Adipocyte (in vitro differentiated cells): ENCODE measurements around the gene FAM193A.

Experiments used
- DNase-seq: peaks from one replicate; pipeline ENCODE4 v3.0.0-alpha.2; 2015; ENCODE audit warnings: low read depth
- H3K27me3 ChIP-seq: replicated peaks from 2 replicates; pipeline ENCODE4 v1.7.0; 2013; ENCODE audit warnings: mild to moderate bottlenecking, low read length, moderate library complexity; ENCODE audit not compliant: control insufficient read depth, insufficient read depth
- H3K36me3 ChIP-seq: 2 replicates; pipeline ENCODE4 v1.7.0; 2013; ENCODE audit warnings: low read length, mild to moderate bottlenecking, moderate library complexity; ENCODE audit not compliant: control insufficient read depth, insufficient read depth, severe bottlenecking
- H3K4me1 ChIP-seq: 2 replicates; pipeline ENCODE4 v1.7.0; 2013; ENCODE audit warnings: mild to moderate bottlenecking, low read length, moderate library complexity; ENCODE audit not compliant: control insufficient read depth, insufficient read depth
- H3K4me3 ChIP-seq: 2 replicates; pipeline ENCODE4 v1.7.0; 2013; ENCODE audit warnings: mild to moderate bottlenecking, low read length, moderate library complexity
- H3K9ac ChIP-seq: 2 replicates; pipeline ENCODE4 v1.7.0; 2013; ENCODE audit warnings: mild to moderate bottlenecking, low read length, moderate library complexity
- H3K9me3 ChIP-seq: 2 replicates; pipeline ENCODE4 v1.7.0; 2013; ENCODE audit warnings: mild to moderate bottlenecking, low read length, moderate library complexity; ENCODE audit not compliant: control insufficient read depth

Gene FAM193A

DNA sequence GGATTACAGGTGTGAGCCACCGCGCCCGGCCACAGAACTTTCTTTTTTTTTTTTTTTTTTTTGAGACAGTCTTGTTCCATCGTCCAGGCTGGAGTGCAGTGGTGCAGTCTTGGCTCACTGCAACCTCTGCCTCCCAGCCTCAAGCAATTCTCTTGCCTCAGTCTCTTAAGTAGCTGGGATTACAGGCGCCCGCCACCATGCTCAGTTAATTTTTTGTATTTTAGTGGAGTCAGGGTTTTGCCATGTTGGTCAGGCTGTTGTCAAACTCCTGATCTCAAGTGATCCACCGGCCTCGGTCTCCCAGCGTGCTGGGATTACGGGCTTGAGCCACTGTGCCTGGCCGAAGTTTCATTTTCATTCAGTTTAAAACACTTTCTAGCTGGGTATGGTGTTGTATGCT is 16.4 kb downstream of the FAM193A start:
- Histone ChIP-seq H3K9ac (no peak overlapping the region), H3K36me3 (no peaks in the 10 kb centered on the region)

DNA sequence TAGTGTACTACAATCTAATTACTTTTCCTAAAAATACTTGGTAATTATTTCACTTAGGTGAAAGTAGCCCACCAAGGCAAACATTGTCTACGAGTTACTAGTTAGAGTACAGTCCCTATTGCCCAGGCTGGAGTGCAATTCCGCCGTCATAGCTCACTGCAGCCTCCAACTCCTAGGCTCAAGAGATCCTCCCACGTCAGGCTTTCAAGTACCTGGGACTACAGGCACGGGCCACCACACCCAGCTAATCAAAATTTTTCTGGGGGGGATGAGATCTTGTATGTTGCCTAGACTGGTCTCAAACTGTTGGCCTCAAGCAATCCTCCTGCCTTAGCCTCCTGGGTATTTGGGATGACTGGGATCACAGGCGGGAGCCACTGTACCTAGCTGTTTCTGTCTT is 21.9 kb downstream of the FAM193A start:
- Histone ChIP-seq H3K36me3 (peaks cover 4% of the 10 kb centered on the region), H3K27me3 (no peaks in the 10 kb centered on the region), H3K4me1 (no peaks in the 10 kb centered on the region), H3K9ac (no peak overlapping the region), H3K9me3 (no peaks in the 10 kb centered on the region), H3K4me3 (no peak overlapping the region)
- no peak for DNase-seq

More for the DNA sequence above, 16.4 kb downstream of the FAM193A start:
- Histone ChIP-seq H3K4me3 (no peak overlapping the region), H3K4me1 (no peaks in the 10 kb centered on the region), H3K9me3 (no peaks in the 10 kb centered on the region), H3K27me3 (no peaks in the 10 kb centered on the region)
- no peak for DNase-seq

DNA sequence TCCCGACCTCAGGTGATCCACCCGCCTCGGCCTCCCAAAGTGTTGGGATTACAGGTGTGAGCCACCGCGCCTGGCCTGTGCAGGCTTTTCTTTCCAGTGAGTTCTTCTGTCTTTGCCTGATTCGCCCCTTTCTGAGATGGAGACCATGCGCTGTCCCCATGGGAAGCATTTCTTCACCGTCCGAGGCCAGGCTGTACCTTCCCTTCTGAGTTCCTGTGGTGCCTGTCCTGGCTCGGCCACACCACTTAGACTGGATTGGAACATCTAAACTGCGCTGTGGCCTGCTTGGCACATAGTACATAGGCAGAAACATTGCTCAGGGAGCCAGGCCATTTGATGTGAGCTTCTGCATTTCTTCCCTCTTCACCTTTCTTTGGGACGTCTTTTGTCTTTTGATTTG is 23.7 kb downstream of the FAM193A start:
- H3K27me3 ChIP-seq, result no peaks in the 10 kb centered on the region
- no peak overlapping the region for H3K4me3 ChIP-seq
- DNase-seq, result no peak
- H3K4me1 ChIP-seq, result no peaks in the 10 kb centered on the region
- no peaks in the 10 kb centered on the region for H3K9me3 ChIP-seq
- H3K9ac ChIP-seq, result no peak overlapping the region
- H3K36me3 ChIP-seq, result peaks cover 4% of the 10 kb centered on the region

GRCh38 chr4:2565533-2565932 is 29.1 kb downstream of the FAM193A start:
- H3K4me3 ChIP-seq, result no peak overlapping the region
- no peaks in the 10 kb centered on the region for H3K9me3 ChIP-seq
- H3K4me1 ChIP-seq, result no peaks in the 10 kb centered on the region
- no peaks in the 10 kb centered on the region for H3K27me3 ChIP-seq
- DNase-seq, result no peak
- no peak overlapping the region for H3K9ac ChIP-seq
- H3K36me3 ChIP-seq, result peaks cover 7% of the 10 kb centered on the region

DNA sequence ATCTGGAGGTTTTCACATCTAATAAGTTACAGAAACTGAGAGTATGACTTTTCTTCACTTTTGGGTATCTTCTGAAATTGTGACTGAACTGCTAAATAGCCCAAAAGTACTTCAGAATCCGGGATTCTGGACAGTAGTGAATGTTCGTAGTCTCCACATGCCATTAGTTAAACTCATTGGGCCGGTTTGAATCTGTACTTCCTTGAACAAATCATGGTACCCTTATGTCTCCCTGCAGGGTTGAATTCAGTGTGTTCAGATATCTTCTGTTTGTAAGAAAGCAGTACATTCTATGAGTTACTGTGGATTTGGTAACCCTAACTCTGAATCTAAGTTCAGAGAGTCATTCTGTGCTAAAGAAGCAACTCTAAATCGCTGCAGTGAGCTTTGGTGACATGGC is 33.6 kb downstream of the FAM193A start:
- H3K27me3 ChIP-seq, result no peaks in the 10 kb centered on the region
- H3K9me3 ChIP-seq, result no peaks in the 10 kb centered on the region
- H3K4me3 ChIP-seq, result no peak overlapping the region
- no peak for DNase-seq
- peaks cover 9% of the 10 kb centered on the region for H3K4me1 ChIP-seq
- H3K9ac ChIP-seq, result no peak overlapping the region
- H3K36me3 ChIP-seq, result peaks cover 4% of the 10 kb centered on the region

- H3K9me3 ChIP-seq, result no peaks in the 10 kb centered on the region
- no peaks in the 10 kb centered on the region for H3K27me3 ChIP-seq
- DNase-seq, result no peak
- no peak overlapping the region for H3K9ac ChIP-seq
- H3K4me1 ChIP-seq, result peaks cover 9% of the 10 kb centered on the region
- H3K36me3 ChIP-seq, result peaks cover 4% of the 10 kb centered on the region
- H3K4me3 ChIP-seq, result no peak overlapping the region
Measured at GRCh38 chr4:2570551-2571222, 34.2 kb downstream of the FAM193A start.

- Histone ChIP-seq H3K9ac (no peak overlapping the region), H3K27me3 (no peaks in the 10 kb centered on the region), H3K4me3 (no peak overlapping the region), H3K4me1 (peaks cover 9% of the 10 kb centered on the region), H3K36me3 (peaks cover 2% of the 10 kb centered on the region), H3K9me3 (no peaks in the 10 kb centered on the region)
- no peak for DNase-seq
Measured at GRCh38 chr4:2572076-2572475, 35.6 kb downstream of the FAM193A start.

DNA sequence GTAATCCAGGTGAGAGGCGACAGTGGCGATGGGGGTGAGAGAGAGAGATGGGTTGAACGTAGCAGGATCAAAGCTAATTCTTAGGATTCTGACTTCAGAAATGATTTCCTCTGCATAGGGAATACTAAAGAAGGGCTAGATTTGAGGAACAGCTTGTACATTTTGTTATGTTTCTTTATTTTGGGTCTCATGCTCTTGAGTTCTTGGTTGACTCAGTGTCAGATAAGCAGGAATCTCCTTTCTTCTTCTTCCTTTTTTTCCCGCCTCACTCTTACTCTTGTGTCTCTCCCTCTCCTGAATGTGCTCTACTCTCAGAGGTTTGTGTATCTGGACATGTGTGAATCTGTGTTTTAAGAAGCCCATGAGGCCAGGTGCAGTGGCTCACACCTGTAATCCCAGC is 36.4 kb downstream of the FAM193A start:
- no peak overlapping the region for H3K9ac ChIP-seq
- H3K4me1 ChIP-seq, result peaks cover 9% of the 10 kb centered on the region
- no peaks in the 10 kb centered on the region for H3K36me3 ChIP-seq
- no peaks in the 10 kb centered on the region for H3K27me3 ChIP-seq
- no peaks in the 10 kb centered on the region for H3K9me3 ChIP-seq
- no peak overlapping the region for H3K4me3 ChIP-seq
- no peak for DNase-seq

DNA sequence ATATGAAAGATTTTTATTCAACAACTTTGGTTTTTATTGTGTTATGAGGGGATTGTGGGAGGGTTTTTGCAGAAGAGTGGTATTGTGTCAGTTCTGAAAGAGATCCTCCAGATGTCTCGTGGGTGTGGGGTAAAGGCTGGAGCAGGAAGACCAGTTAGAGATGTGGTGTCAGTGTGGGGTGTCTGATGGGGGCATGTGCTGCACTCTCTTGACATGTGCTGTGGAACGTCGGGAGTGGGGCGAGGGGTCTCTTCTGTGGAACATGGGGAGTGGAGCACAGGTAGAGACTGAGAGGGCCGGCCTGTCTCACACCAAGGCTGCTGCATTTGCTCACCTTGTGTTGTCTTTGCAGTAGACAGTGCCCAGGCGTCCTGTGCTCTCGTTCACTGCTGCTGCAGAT is 37.6 kb downstream of the FAM193A start:
- DNase-seq, result no peak
- Histone ChIP-seq H3K9me3 (no peaks in the 10 kb centered on the region), H3K4me3 (no peak overlapping the region), H3K27me3 (no peaks in the 10 kb centered on the region), H3K9ac (no peak overlapping the region), H3K36me3 (no peaks in the 10 kb centered on the region), H3K4me1 (peaks cover 9% of the 10 kb centered on the region)

DNA sequence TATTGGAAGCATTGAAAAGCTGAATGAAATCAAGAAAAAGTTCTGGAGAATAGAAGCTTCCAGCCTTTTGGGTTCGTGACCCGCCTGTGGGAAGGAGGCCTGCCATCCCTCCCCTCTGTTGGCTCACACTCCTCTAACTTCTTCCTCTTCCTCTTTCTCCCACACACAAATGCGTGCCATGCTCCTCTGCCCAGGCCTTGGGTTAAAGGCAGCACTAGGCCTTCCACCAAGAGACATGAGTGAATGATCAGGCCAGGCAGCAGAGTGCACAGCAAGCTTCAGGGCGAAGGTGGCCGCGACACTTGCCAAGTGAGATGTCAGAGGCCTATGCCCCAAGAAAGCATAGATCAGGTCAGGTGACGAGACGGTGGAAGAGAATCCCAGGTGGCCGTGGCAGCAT is 38.4 kb downstream of the FAM193A start:
- Histone ChIP-seq H3K36me3 (no peaks in the 10 kb centered on the region), H3K9me3 (no peaks in the 10 kb centered on the region), H3K4me3 (no peak overlapping the region), H3K4me1 (peaks cover 9% of the 10 kb centered on the region), H3K27me3 (no peaks in the 10 kb centered on the region), H3K9ac (no peak overlapping the region)
- no peak for DNase-seq

DNA sequence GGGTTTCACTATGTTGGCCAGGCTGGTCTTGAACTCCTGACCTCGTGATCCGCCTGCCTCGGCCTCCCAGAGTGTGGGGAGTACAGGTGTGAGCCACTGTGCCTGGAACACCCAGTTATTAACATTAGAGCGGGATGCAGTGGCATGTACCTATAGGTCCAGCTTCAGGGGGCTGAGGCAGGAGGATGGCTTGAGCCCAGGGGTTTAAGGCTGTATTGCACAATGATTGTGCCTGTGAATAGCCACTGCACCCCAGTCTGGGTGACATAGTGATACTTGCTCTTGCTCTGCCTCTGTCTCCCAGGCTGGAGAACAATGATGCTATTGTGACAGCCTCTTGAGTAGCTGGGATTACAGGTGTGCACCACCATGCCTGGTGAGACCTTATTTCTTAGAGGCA is 39.8 kb downstream of the FAM193A start:
- Histone ChIP-seq H3K9me3 (no peaks in the 10 kb centered on the region), H3K36me3 (no peaks in the 10 kb centered on the region), H3K4me3 (no peak overlapping the region), H3K4me1 (peaks cover 2% of the 10 kb centered on the region), H3K27me3 (no peaks in the 10 kb centered on the region), H3K9ac (no peak overlapping the region)
- DNase-seq, result no peak

DNA sequence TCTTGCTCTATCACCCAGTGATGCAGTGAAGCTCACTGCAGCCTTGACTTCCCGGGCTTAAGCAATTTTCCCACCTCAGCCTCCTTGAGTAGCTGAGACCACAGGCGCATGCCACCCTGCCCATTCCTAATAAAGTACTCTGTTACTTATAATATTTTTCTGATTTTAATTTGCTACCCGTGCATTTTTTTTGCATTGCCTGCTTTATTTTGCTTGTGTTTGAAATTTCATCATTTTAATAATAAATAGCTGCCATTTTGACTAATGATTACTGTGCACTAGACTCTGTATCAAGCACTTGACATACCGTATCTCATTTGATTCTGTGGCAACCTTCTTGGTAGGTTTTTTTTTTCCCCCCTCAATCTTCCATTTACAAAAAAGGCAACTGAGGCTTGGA is 41.7 kb downstream of the FAM193A start:
- no peak for DNase-seq
- Histone ChIP-seq H3K4me3 (no peak overlapping the region), H3K9ac (no peak overlapping the region), H3K36me3 (no peaks in the 10 kb centered on the region), H3K9me3 (no peaks in the 10 kb centered on the region), H3K27me3 (no peaks in the 10 kb centered on the region), H3K4me1 (peaks cover 12% of the 10 kb centered on the region)
